Ovary (tissue), 3 donors: ENCODE data around the gene TSFM.

Experiments
- CTCF ChIP-seq, 3 donors: fragments of 450-650 bp in 2 of 3; fragments of 200-600 bp in 1 of 3; IDR thresholded peaks; one replicate each; pipeline versions ENCODE4 v1.5.1 to v1.8.0; 2016 to 2022; ENCODE audit warnings: antibody characterized with exemption in 3 of 3, mild to moderate bottlenecking in 1 of 3
- POLR2A ChIP-seq: fragments of 450-650 bp; IDR thresholded peaks from one replicate; pipeline ENCODE4 v1.6.1; 2017; ENCODE audit warnings: antibody characterized with exemption, mild to moderate bottlenecking, moderate library complexity
- donor health status: DM: no; HTN: no; CAD: no.

- no peak for TF ChIP-seq CTCF (IDR thresholded peaks at IDR 0.05)
- TF ChIP-seq POLR2A, result no peak
Measured at GRCh38 chr12:57835366-57836288, 53.0 kb downstream of the TSFM start.
